Lower lobe of right lung (tissue), 2 donors: ENCODE results near the gene SORCS1. TPM values are rescaled to one million over a fixed set of nuclear protein-coding genes. Genes with fewer than 3 reads are reported as not detected.

ENCODE experiments used
- ATAC-seq, 2 donors: fragments of 200-7000 bp; cut with Tn5 transposase; one replicate each; pipeline ENCODE4 v1.9.1; 2020 to 2022; ENCODE audit warnings: mild to moderate bottlenecking in 2 of 2, moderate library complexity in 2 of 2
- DNase-seq: peaks from one replicate; pipeline ENCODE4 v3.0.0-alpha.2; 2020
- H3K27ac ChIP-seq: fragments of 200-600 bp; one replicate; pipeline ENCODE4 v1.8.0; 2022
- H3K27me3 ChIP-seq: fragments of 200-600 bp; one replicate; pipeline ENCODE4 v1.8.0; 2022; ENCODE audit warnings: low read depth
- H3K36me3 ChIP-seq: fragments of 200-600 bp; one replicate; pipeline ENCODE4 v1.8.0; 2022; ENCODE audit warnings: mild to moderate bottlenecking
- H3K4me1 ChIP-seq: fragments of 200-600 bp; one replicate; pipeline ENCODE4 v1.8.0; 2022
- H3K4me3 ChIP-seq: fragments of 200-600 bp; one replicate; pipeline ENCODE4 v1.8.0; 2022; ENCODE audit warnings: mild to moderate bottlenecking
- H3K9me3 ChIP-seq: fragments of 200-600 bp; one replicate; pipeline ENCODE4 v1.8.0; 2022
- CTCF ChIP-seq: fragments of 200-600 bp; IDR thresholded peaks from one replicate; pipeline ENCODE4 v1.8.0; 2022; ENCODE audit warnings: antibody characterized with exemption, mild to moderate bottlenecking
- intact Hi-C: fragments of 100-400 bp; cut with DNase I; formaldehyde crosslinking; loops from one replicate; pipeline ENCODE4 v1.11.0; 2022
- total RNA-seq: library from RNA; stranded (reverse); fragmentation: NEBNext Ultra II Directional; extraction: Animal tissue kit (Norgen Biotek cat#: 25700); gene quantifications from one replicate; pipeline ENCODE4 v1.2.1, GENCODE V29; 2021
- donor health status: DM: no; HTN: yes; CAD: no; lungs with severe emphysema.

The SORCS1 gene
- total RNA-seq, 1 donor from 2014 or later, result 0.15 TPM

- DNase-seq (no peak), ATAC-seq (no peak)
- intact Hi-C loops, result no loop called here
- Histone ChIP-seq H3K27me3 (no peaks in the 10 kb centered on the region), H3K4me3 (no peak overlapping the region), H3K4me1 (no peaks in the 10 kb centered on the region), H3K9me3 (no peaks in the 10 kb centered on the region), H3K36me3 (no peaks in the 10 kb centered on the region), H3K27ac (no peak overlapping the region)
- TF ChIP-seq CTCF, result no peak
Observed at GRCh38 chr10:106900016-106900652, 264.4 kb downstream of the SORCS1 start.

- Histone ChIP-seq H3K9me3 (no peaks in the 10 kb centered on the region), H3K27ac (no peak overlapping the region), H3K36me3 (no peaks in the 10 kb centered on the region), H3K27me3 (no peaks in the 10 kb centered on the region), H3K4me3 (no peak overlapping the region), H3K4me1 (no peaks in the 10 kb centered on the region)
- intact Hi-C loops, result no loop called here
- TF ChIP-seq CTCF, result no peak
- DNase-seq (no peak), ATAC-seq (no peak)
Observed at GRCh38 chr10:106898446-106898845, 266.1 kb downstream of the SORCS1 start.

GRCh38 chr10:106897719-106898118 is 266.8 kb downstream of the SORCS1 start:
- no peak for ATAC-seq
- TF ChIP-seq CTCF, result no peak
- H3K27me3 ChIP-seq, result no peaks in the 10 kb centered on the region
- no peak overlapping the region for H3K4me3 ChIP-seq
- no peak overlapping the region for H3K27ac ChIP-seq
- intact Hi-C loops, result no loop called here
- H3K4me1 ChIP-seq, result no peaks in the 10 kb centered on the region
- H3K9me3 ChIP-seq, result no peaks in the 10 kb centered on the region
- no peak for DNase-seq
- H3K36me3 ChIP-seq, result no peaks in the 10 kb centered on the region

GRCh38 chr10:106894692-106895091 is 269.8 kb downstream of the SORCS1 start:
- no peaks in the 10 kb centered on the region for H3K9me3 ChIP-seq
- ATAC-seq (no peak), DNase-seq (no peak)
- H3K27ac ChIP-seq, result no peak overlapping the region
- H3K36me3 ChIP-seq, result no peaks in the 10 kb centered on the region
- no peak overlapping the region for H3K4me3 ChIP-seq
- intact Hi-C loops, result no loop called here
- TF ChIP-seq CTCF, result no peak
- no peaks in the 10 kb centered on the region for H3K4me1 ChIP-seq
- H3K27me3 ChIP-seq, result no peaks in the 10 kb centered on the region

GRCh38 chr10:106877574-106877973 is 286.9 kb downstream of the SORCS1 start:
- no peaks in the 10 kb centered on the region for H3K4me1 ChIP-seq
- TF ChIP-seq CTCF, result no peak
- intact Hi-C loops, result no loop called here
- no peaks in the 10 kb centered on the region for H3K27me3 ChIP-seq
- H3K27ac ChIP-seq, result no peak overlapping the region
- DNase-seq (no peak), ATAC-seq (no peak)
- H3K36me3 ChIP-seq, result no peaks in the 10 kb centered on the region
- no peaks in the 10 kb centered on the region for H3K9me3 ChIP-seq
- H3K4me3 ChIP-seq, result no peak overlapping the region

GRCh38 chr10:106874604-106874889 is 290.0 kb downstream of the SORCS1 start:
- no peaks in the 10 kb centered on the region for H3K27me3 ChIP-seq
- intact Hi-C loops, result no loop called here
- no peak overlapping the region for H3K27ac ChIP-seq
- peaks cover 3% of the 10 kb centered on the region for H3K9me3 ChIP-seq
- no peaks in the 10 kb centered on the region for H3K36me3 ChIP-seq
- no peak overlapping the region for H3K4me3 ChIP-seq
- no peaks in the 10 kb centered on the region for H3K4me1 ChIP-seq
- no peak for TF ChIP-seq CTCF
- DNase-seq (no peak), ATAC-seq (no peak)
